NCI-H1436 treated with DMSO at 0.1 percent for 48 hours (cell line): ENCODE data around the gene TMEM17.
"Not testable (repeated sequence)": the region's sequence is repeated elsewhere in the genome, so short reads cannot be mapped to it uniquely, and the experiment has no call there.

Experiments
- DNase-seq: peaks from one replicate; lab custom pipeline; 2025; lab: John Stamatoyannopoulos, UW

Gene TMEM17

GRCh38 chr2:62505750-62506420, at the start of gene TMEM17:
Gene TMEM17, minus strand, starts transcription at chr2:62506195. Its CDS starts 66 bp downstream, at chr2:62506129.
- DNase-seq = peak; percentile 15

GRCh38 chr2:62554440-62554839, 48.4 kb upstream of the TMEM17 start:
- DNase-seq = no peak

- no peak for DNase-seq
Observed at GRCh38 chr2:62550461-62550860, 44.5 kb upstream of the TMEM17 start.

- no peak for DNase-seq
Observed at GRCh38 chr2:62547854-62548253, 41.9 kb upstream of the TMEM17 start.

- DNase-seq = no peak
Observed at GRCh38 chr2:62545261-62545660, 39.3 kb upstream of the TMEM17 start.

- no peak for DNase-seq
Observed at GRCh38 chr2:62540408-62541168, 34.6 kb upstream of the TMEM17 start.

GRCh38 chr2:62539606-62540407, 33.8 kb upstream of the TMEM17 start:
- DNase-seq = no peak

GRCh38 chr2:62538756-62539155, 32.8 kb upstream of the TMEM17 start:
- no peak for DNase-seq

GRCh38 chr2:62537814-62538213, 31.8 kb upstream of the TMEM17 start:
- no peak for DNase-seq

GRCh38 chr2:62536873-62537547, 31.0 kb upstream of the TMEM17 start:
- DNase-seq = no peak

GRCh38 chr2:62535521-62535920, 29.5 kb upstream of the TMEM17 start:
- not testable (repeated sequence) for DNase-seq

GRCh38 chr2:62531594-62531993, 25.6 kb upstream of the TMEM17 start:
- no peak for DNase-seq

GRCh38 chr2:62529758-62530157, 23.8 kb upstream of the TMEM17 start:
- DNase-seq = no peak

- DNase-seq = no peak
Observed at GRCh38 chr2:62527478-62528210, 21.6 kb upstream of the TMEM17 start.

- DNase-seq = no peak
Observed at GRCh38 chr2:62526531-62527381, 20.8 kb upstream of the TMEM17 start.

- DNase-seq = no peak
Observed at GRCh38 chr2:62525549-62526269, 19.7 kb upstream of the TMEM17 start.

- no peak for DNase-seq
Observed at GRCh38 chr2:62524293-62524941, 18.4 kb upstream of the TMEM17 start.

GRCh38 chr2:62521061-62521460, 15.1 kb upstream of the TMEM17 start:
- not testable (repeated sequence) for DNase-seq

- no peak for DNase-seq
Observed at GRCh38 chr2:62512384-62512783, 6.4 kb upstream of the TMEM17 start.
